ENCODE data around the gene PPM1J.

DNA sequence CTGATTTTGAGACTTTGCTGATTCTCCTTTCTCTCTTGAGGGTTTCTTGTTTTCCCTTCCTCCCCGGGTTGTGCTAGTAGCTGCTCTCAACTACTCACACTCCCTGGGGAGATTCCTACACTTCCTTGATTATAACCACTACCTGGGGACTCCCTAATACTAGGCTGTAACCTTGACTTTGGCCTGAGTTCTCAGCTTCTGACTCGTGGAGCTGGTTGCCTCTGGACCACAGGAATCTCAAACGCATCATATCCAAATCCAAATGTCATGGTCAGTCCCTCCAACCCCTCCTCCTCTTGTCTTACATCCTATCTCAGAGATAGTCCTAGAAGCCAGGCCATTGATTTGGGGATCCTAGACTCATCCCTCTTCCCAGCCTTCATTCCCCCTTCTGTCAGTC is 28.7 kb downstream of the PPM1J start:
- no peak for TF ChIP-seq POLR2A (IDR thresholded peaks at IDR 0.05)
- TF ChIP-seq, protein P1, sequence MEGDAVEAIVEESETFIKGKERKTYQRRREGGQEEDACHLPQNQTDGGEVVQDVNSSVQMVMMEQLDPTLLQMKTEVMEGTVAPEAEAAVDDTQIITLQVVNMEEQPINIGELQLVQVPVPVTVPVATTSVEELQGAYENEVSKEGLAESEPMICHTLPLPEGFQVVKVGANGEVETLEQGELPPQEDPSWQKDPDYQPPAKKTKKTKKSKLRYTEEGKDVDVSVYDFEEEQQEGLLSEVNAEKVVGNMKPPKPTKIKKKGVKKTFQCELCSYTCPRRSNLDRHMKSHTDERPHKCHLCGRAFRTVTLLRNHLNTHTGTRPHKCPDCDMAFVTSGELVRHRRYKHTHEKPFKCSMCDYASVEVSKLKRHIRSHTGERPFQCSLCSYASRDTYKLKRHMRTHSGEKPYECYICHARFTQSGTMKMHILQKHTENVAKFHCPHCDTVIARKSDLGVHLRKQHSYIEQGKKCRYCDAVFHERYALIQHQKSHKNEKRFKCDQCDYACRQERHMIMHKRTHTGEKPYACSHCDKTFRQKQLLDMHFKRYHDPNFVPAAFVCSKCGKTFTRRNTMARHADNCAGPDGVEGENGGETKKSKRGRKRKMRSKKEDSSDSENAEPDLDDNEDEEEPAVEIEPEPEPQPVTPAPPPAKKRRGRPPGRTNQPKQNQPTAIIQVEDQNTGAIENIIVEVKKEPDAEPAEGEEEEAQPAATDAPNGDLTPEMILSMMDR (IDR thresholded peaks at IDR 0.05) = no peak

Measured in body of pancreas (tissue), 4 donors.